Peyer's patch (tissue), 4 donors: ENCODE results near the gene TBCD. TPM values are rescaled to one million over a fixed set of nuclear protein-coding genes. Genes with fewer than 3 reads are reported as not detected.

Source experiments
- DNase-seq, 3 donors: peaks; one replicate each; pipeline ENCODE4 v3.0.0-alpha.2; 2017 to 2019
- H3K27ac ChIP-seq, 4 donors: fragments of 200-600 bp; sonication (generic); one replicate each; pipeline ENCODE4 v1.5.1; 2016 to 2019
- H3K27me3 ChIP-seq, 2 donors: fragments of 200-600 bp; sonication (generic); one replicate each; pipeline ENCODE4 v1.5.1; 2019
- H3K36me3 ChIP-seq, 3 donors: fragments of 200-600 bp; sonication (generic); one replicate each; pipeline ENCODE4 v1.5.1; 2016 to 2019
- H3K4me1 ChIP-seq, 4 donors: fragments of 200-600 bp; sonication (generic); one replicate each; pipeline ENCODE4 v1.5.1; 2016 to 2019
- H3K4me3 ChIP-seq, 4 donors: fragments of 200-600 bp; sonication (generic); 1 replicate in 3 of 4; 2 replicates in 1 of 4; pipeline ENCODE4 v1.5.1; 2016 to 2019; ENCODE audit warnings: mild to moderate bottlenecking in 1 of 4
- H3K9me3 ChIP-seq, 4 donors: fragments of 200-600 bp; sonication (generic); one replicate each; pipeline ENCODE4 v1.5.1; 2016 to 2019; ENCODE audit warnings: mild to moderate bottlenecking in 1 of 4
- CTCF ChIP-seq, 6 experiments: fragments of 450-650 bp in 4 of 6; fragments of 200-600 bp in 2 of 6; sonication (generic) in 1 of 6; IDR thresholded peaks; one replicate each; pipeline ENCODE4 v1.5.1; 2017 to 2019; ENCODE audit warnings: antibody characterized with exemption in 6 of 6, mild to moderate bottlenecking in 3 of 6, moderate library complexity in 1 of 6
- POLR2A ChIP-seq, 2 donors: fragments of 450-650 bp; IDR thresholded peaks; one replicate each; pipeline ENCODE4 v1.5.1; 2017; ENCODE audit warnings: antibody characterized with exemption in 2 of 2, mild to moderate bottlenecking in 2 of 2, moderate library complexity in 2 of 2
- total RNA-seq, 4 donors: library from RNA; depleted of rRNA; stranded (reverse); fragments of >200 nt; gene quantifications; one replicate each; pipeline ENCODE4 v1.1.0, GENCODE V29; 2016

TBCD gene
- total RNA-seq, 4 donors from 2014 or later = 58.7 to 130 (median 74.8) TPM

DNA sequence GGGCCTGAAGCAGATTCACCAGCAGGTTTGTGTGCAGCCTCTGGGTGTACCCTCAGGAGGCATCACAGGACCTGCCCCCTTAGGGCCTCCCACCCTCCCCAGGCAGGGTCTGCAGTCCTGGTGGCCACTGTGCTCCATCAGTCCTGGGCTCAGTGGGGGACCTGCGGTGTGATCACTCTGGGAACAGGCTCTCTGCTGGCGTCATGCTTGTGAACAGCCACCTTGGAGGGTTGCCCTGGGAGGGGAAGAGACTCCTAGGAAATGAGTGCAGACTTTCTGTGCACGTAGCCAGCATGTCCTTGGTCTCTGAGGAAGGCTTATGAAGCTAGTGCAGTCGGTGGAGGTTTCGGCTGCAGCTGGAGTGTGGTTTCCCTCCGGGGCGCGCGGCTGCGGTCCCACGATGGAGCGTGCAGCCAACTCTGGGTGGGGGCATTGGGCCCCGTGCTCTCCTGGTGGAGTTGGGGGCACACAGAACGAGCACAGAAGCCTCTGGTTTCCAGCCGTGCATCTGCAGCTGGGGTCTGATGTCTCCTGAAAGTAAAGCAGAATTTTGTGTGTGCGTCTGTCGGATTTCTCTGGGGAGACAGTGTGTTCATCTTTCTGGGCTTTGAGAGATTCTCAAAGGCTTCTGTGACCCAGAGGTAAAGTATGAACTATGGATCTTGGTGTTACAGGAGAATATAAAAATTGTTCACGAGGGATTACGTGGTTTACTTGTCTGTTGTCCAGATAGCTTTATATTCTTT lies 156.1 kb downstream of the TBCD start:
- no peaks in the 10 kb centered on the region for H3K4me1 ChIP-seq
- H3K4me3 ChIP-seq = no peak overlapping the region
- H3K9me3 ChIP-seq = no peaks in the 10 kb centered on the region
- H3K27me3 ChIP-seq = no peaks in the 10 kb centered on the region
- no peak overlapping the region for H3K27ac ChIP-seq
- no peak for DNase-seq
- no peak for TF ChIP-seq CTCF (IDR thresholded peaks at IDR 0.05)
- no peak for TF ChIP-seq POLR2A (IDR thresholded peaks at IDR 0.05)
- H3K36me3 ChIP-seq = peaks cover 0 to 16% (median 0%) of the 10 kb centered on the region in 3 donors

- Histone ChIP-seq H3K4me3 (no peak overlapping the region), H3K27me3 (no peaks in the 10 kb centered on the region), H3K27ac (no peak overlapping the region), H3K9me3 (no peaks in the 10 kb centered on the region), H3K4me1 (no peaks in the 10 kb centered on the region), H3K36me3 (peaks cover 0 to 13% (median 0%) of the 10 kb centered on the region in 3 donors)
- TF ChIP-seq CTCF (IDR thresholded peaks at IDR 0.05) (no peak), POLR2A (IDR thresholded peaks at IDR 0.05) (no peak)
- DNase-seq = no peak
Observed at GRCh38 chr17:82908543-82909160, 156.8 kb downstream of the TBCD start.

DNA sequence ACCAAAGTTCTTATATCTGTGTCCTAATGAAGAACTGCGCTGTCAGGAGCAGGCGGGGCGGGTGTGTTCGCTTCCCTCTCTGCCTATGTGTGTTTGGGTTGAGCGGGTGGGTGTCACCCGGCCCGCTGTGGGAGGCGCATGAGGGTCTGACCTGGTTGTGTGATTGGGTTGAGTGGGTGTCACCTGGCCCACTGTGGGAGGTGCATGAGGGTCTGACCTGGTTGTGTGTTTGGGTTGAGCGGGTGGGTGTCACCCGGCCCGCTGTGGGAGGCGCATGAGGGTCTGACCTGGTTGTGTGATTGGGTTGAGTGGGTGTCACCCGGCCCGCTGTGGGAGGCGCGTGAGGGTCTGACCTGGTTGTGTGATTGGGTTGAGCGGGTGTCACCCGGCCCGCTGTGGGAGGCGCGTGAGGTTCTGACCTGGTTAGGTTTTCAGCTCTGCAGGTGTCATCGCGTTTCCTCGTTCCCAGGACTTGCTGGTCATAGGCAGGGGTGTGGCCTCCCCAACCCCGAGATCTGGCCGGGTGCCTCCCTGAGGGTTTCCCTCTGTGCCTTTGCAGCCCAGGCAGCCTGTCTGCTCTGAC lies 157.5 kb downstream of the TBCD start:
- Histone ChIP-seq H3K4me3 (no peak overlapping the region), H3K4me1 (peaks cover 0 to 3% (median 0%) of the 10 kb centered on the region in 4 donors), H3K27ac (no peak overlapping the region), H3K9me3 (no peaks in the 10 kb centered on the region), H3K36me3 (peaks cover 0 to 13% (median 0%) of the 10 kb centered on the region in 3 donors), H3K27me3 (no peaks in the 10 kb centered on the region)
- DNase-seq = no peak
- TF ChIP-seq CTCF (IDR thresholded peaks at IDR 0.05) = no peak
- no peak for TF ChIP-seq POLR2A (IDR thresholded peaks at IDR 0.05)

GRCh38 chr17:82910041-82910481 lies 158.2 kb downstream of the TBCD start:
- Histone ChIP-seq H3K27ac (no peak overlapping the region), H3K4me3 (no peak overlapping the region), H3K36me3 (peaks cover 0 to 13% (median 0%) of the 10 kb centered on the region in 3 donors), H3K9me3 (no peaks in the 10 kb centered on the region), H3K4me1 (peaks cover 0 to 9% (median 0%) of the 10 kb centered on the region in 4 donors), H3K27me3 (no peaks in the 10 kb centered on the region)
- DNase-seq = no peak
- TF ChIP-seq POLR2A (IDR thresholded peaks at IDR 0.05) (no peak), CTCF (IDR thresholded peaks at IDR 0.05) (no peak)

DNA sequence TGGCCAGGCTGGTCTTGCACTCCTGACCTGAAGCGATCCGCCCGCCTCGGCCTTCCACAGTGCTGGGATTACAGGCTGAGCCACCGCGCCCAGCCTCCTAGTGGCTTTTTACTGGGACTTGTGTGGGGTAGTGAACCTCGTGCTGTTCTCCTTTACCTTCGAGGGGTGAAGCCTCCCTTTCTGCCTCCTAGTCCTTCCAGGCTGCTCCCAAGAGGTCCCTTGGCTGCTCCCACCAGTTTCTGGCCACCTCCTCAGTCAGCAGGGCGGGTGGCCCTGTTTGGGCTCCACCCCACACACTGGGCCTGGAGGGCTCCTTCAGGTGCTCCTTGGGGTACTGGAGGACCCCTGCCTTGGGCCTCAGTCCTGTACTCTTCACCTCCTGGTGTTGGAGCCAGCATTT lies 158.9 kb downstream of the TBCD start:
- Histone ChIP-seq H3K36me3 (peaks cover 0 to 12% (median 0%) of the 10 kb centered on the region in 3 donors), H3K27ac (no peak overlapping the region), H3K4me1 (peaks cover 0 to 9% (median 0%) of the 10 kb centered on the region in 4 donors), H3K9me3 (no peaks in the 10 kb centered on the region), H3K27me3 (no peaks in the 10 kb centered on the region), H3K4me3 (no peak overlapping the region)
- no peak for DNase-seq
- TF ChIP-seq POLR2A (IDR thresholded peaks at IDR 0.05) (no peak), CTCF (IDR thresholded peaks at IDR 0.05) (no peak)
